GM18508 (cell line): ENCODE results near the gene TLN1.

Source experiments
- ATAC-seq: cut with Tn5 transposase; IDR thresholded peaks from one replicate; pipeline ENCODE4 v1.9.1; 2021; ENCODE audit warnings: moderate number of reproducible peaks; ENCODE audit not compliant: insufficient read depth, unreplicated experiment

Gene TLN1

GRCh38 chr9:35732185-35732799, at the start of gene TLN1, which contains the start of gene CREB3:
TSS of gene TLN1 (minus strand) at chr9:35732195. CDS start at chr9:35725694, 6,501 bp downstream.
TSS of gene CREB3 (plus strand) at chr9:35732666. CDS start at chr9:35732773, 107 bp downstream.
- ATAC-seq: peak; percentile 65

- ATAC-seq: no peak
Measured at GRCh38 chr9:35781066-35781465, 49.1 kb upstream of the TLN1 start.

- no peak for ATAC-seq
Measured at GRCh38 chr9:35778496-35778895, 46.5 kb upstream of the TLN1 start.

GRCh38 chr9:35776018-35776417, 44.0 kb upstream of the TLN1 start:
- ATAC-seq: no peak

- no peak for ATAC-seq
Measured at GRCh38 chr9:35774907-35775635, 43.1 kb upstream of the TLN1 start.

- no peak for ATAC-seq
Measured at GRCh38 chr9:35771943-35772342, 39.9 kb upstream of the TLN1 start.

- ATAC-seq: no peak
Measured at GRCh38 chr9:35771534-35771933, 39.5 kb upstream of the TLN1 start.

GRCh38 chr9:35771075-35771433, 39.1 kb upstream of the TLN1 start:
- no peak for ATAC-seq

GRCh38 chr9:35769763-35770162, 37.8 kb upstream of the TLN1 start:
- ATAC-seq: no peak

- no peak for ATAC-seq
Measured at GRCh38 chr9:35767458-35767857, 35.5 kb upstream of the TLN1 start.

GRCh38 chr9:35766997-35767396, 35.0 kb upstream of the TLN1 start:
- no peak for ATAC-seq

- no peak for ATAC-seq
Measured at GRCh38 chr9:35763803-35764202, 31.8 kb upstream of the TLN1 start.

GRCh38 chr9:35763181-35763580, 31.2 kb upstream of the TLN1 start:
- ATAC-seq: no peak

- ATAC-seq: no peak
Measured at GRCh38 chr9:35760651-35761050, 28.7 kb upstream of the TLN1 start.

- ATAC-seq: no peak
Measured at GRCh38 chr9:35759795-35760194, 27.8 kb upstream of the TLN1 start.

GRCh38 chr9:35758475-35759050, 26.6 kb upstream of the TLN1 start:
- ATAC-seq: no peak

- no peak for ATAC-seq
Measured at GRCh38 chr9:35757892-35758275, 25.9 kb upstream of the TLN1 start.

- ATAC-seq: no peak
Measured at GRCh38 chr9:35757226-35757891, 25.4 kb upstream of the TLN1 start.

GRCh38 chr9:35756275-35757225, 24.6 kb upstream of the TLN1 start:
- no peak for ATAC-seq

- ATAC-seq: no peak
Measured at GRCh38 chr9:35755071-35755470, 23.1 kb upstream of the TLN1 start.
